Measurements from ENCODE around the gene LRRC8D. TPM values are rescaled to one million over a fixed set of nuclear protein-coding genes. Genes with fewer than 3 reads are reported as not detected.

The LRRC8D gene
- total and polyA plus RNA-seq, 9 of the 15 experiments (the other 6 are each of a cell fraction or from before 2014, with no cell fraction given): 3.4 to 53.9 (median 15.9) TPM

- TF ChIP-seq AFF1 (IDR thresholded peaks at IDR 0.05; ENCODE audit: low read depth in 1 of 2, partially characterized antibody in 2 of 2) (no peak), POLR3G (IDR thresholded peaks at IDR 0.05; ENCODE audit: extremely low read depth, insufficient read length, insufficient replicate concordance) (no peak), ZNF41 (CRISPR knock-in tag; conservative IDR thresholded peaks at IDR 0.05) (peak; percentile 70; the same call in 1 of the 2 replicates)
Observed at GRCh38 chr1:89952605-89953130, 131.8 kb downstream of the LRRC8D start (continued).

GRCh38 chr1:89953131-89953626 lies 132.3 kb downstream of the LRRC8D start:
- Histone ChIP-seq H3K4me2 (ENCODE audit: insufficient read depth, low read length) (peak overlapping the region; percentile 25; the same call in 1 of the 2 replicates), H3K4me3 (no peak overlapping the region), H3K27me3 (ENCODE audit: control insufficient read depth in 2 of 2, insufficient read depth in 2 of 2, low read length in 2 of 2) (no peaks in the 10 kb centered on the region), H2AFZ (ENCODE audit: low read depth, low read length) (peak overlapping the region; percentile 58), H4K20me1 (replicated peaks; ENCODE audit: control insufficient read depth, insufficient read depth, low read length) (no peaks in the 10 kb centered on the region), H3K9me1 (ENCODE audit: control insufficient read depth, insufficient read depth, low read length) (no peaks in the 10 kb centered on the region), H3K36me3 (ENCODE audit: control insufficient read depth, insufficient read depth, low read length) (no peaks in the 10 kb centered on the region), H3K4me1 (replicated peaks in 1 of 2; ENCODE audit: control insufficient read depth in 2 of 2, insufficient read depth in 2 of 2, low read length in 2 of 2) (peaks cover 8 to 56% of the 10 kb centered on the region in 2 experiments; a peak in 4 of 5 replicates), H3K9me3 (replicated peaks; ENCODE audit: control insufficient read depth, insufficient read depth, low read depth, low read length) (no peaks in the 10 kb centered on the region), H3K79me2 (ENCODE audit: control insufficient read depth, insufficient read depth, low read length) (no peaks in the 10 kb centered on the region), H3K27ac (ENCODE audit: extremely low read depth, low read depth, low read length) (no peak overlapping the region; the same call in 2 of the 3 replicates), H3K9ac (ENCODE audit: insufficient read depth in 1 of 2, low read depth in 2 of 2, low read length in 2 of 2) (no peak overlapping the region)
- BruUV-seq (replicated peaks): no TSS peak
- ChIA-PET POLR2A (no interaction called here), CTCF (ENCODE audit: low intra/inter-chr PET ratio) (interaction anchor here (1.2 kb wide), 1 partner anchor 149 kb away, joined by 5 read pairs; no protein-coding TSS in a partner anchor)
- ATAC-seq (peak; percentile 97), DNase-seq (ENCODE audit: extremely low read depth in 1 of 4, low spot score in 3 of 4) (peak; percentile 37 to 84 (median 62)), FAIRE-seq (peak; percentile 85)
- 0% methylated on average over 1 of the region's 1 CpG for WGBS (ENCODE audit: insufficient coverage, low coverage, missing lambda C conversion rate)
- intact Hi-C loops (cut with micrococcal nuclease) (loop anchor here (1.0 to 5.0 kb wide), 5 partner anchors 34 to 471 kb away; partner anchors contain the start of gene LRRC8B), in situ Hi-C loops (cut with MboI) (loop anchor here (5.0 kb wide), 1 partner anchor 146 kb away; no protein-coding TSS in a partner anchor)
- TF ChIP-seq TFE3 (CRISPR knock-in tag; IDR thresholded peaks at IDR 0.05) (peak; percentile 17; the same call in 1 of the 2 replicates), GATA2 (CRISPR knock-in tag; IDR thresholded peaks at IDR 0.05) (peak; percentile 61), CEBPB (tag; IDR thresholded peaks at IDR 0.05) (0 out of 2 replicates have a peak, but pooled peaks have one; percentile 9), TCF3 (CRISPR knock-in tag; IDR thresholded peaks at IDR 0.05) (0 out of 2 replicates have a peak, but pooled peaks have one; percentile 25), TCF15 (CRISPR knock-in tag; IDR thresholded peaks at IDR 0.05) (no peak), TARDBP (IDR thresholded peaks at IDR 0.05) (no peak), EP400 (IDR thresholded peaks at IDR 0.05) (peak; percentile 42), USF2 (CRISPR knock-in tag; IDR thresholded peaks at IDR 0.05) (peak; percentile 59)
